HG03108 (cell line): ENCODE data around the gene TFEB.

Experiments used
- ATAC-seq: cut with Tn5 transposase; IDR thresholded peaks from one replicate; pipeline ENCODE4 v1.9.1; 2021; ENCODE audit warnings: moderate library complexity; ENCODE audit not compliant: unreplicated experiment

TFEB gene

DNA sequence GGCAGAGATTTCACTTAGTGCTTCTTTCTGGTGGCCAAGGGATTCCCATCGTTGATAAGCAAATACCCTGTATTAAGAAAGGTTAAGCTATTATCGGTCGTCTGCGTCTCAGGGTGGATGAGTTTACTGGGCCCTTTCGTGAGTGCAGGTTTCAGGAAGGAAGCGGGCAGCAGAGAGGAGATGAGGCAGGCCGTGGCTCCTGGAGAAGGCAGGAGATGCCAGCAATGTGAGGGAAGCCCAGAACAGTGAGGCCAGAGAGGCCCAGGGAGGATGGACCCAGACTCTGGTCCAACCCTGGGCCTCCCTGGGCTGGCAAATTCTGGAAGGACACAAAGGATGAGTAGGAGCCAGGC is 11.2 kb downstream of the TFEB start:
- ATAC-seq = no peak

DNA sequence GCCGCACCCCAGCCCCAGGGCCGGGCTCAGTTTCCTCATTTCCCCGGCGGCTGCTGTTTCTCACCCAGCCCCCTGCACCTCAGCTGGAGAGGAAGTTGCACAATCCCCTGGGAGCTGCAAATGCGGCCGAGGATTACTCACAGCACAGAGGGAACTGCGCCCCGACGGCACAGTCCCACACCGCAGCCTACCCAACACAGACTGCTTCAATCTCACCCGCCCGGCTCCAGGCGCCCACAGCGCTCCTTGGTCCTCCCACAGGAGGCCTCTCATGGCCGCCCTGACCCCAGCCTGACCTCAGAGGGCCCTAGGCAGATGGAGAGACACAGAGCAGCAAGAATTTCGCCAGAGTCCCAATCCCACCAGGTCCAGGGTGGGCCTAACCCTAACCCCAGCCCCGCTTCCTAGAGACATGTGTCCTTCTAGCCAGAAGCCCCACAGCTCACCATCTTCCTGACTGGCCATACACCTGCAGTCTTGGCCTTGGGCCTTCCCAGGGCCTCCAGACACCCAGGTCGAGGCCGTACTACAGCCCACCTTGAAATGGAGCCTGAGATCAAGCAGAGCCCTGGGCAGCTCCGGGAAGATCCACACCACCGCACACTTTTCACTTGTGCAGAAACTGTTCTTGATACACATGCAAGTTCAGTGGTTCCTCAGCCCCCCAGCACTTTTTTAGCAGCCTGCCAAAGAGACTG is 11.7 kb downstream of the TFEB start:
- peak; percentile 57 for ATAC-seq

DNA sequence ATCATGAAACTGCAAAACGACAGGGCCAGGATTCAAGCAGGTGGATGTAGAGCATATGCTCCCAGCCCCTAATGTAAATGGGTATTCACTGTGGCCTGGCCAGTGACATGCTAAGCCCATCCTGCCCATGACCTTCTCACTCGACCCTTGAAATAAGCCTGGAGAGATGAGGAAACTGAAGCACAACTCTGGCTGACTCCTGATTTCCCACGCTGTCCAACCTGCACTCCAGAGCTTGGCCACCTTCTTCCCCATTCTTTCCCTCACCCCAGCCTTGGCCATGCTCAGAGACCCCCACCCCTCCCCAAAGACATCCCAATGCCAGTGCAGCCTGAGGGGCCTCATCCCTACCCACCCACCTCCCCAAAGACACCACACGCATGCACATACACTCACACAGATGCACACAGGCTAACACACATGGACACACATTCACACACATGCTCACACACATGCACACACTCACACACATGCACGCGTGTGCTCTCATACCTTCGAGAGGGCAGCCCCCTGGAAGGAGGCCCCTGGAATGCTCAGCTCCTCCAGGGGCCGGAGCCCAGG is 12.4 kb downstream of the TFEB start:
- no peak for ATAC-seq

DNA sequence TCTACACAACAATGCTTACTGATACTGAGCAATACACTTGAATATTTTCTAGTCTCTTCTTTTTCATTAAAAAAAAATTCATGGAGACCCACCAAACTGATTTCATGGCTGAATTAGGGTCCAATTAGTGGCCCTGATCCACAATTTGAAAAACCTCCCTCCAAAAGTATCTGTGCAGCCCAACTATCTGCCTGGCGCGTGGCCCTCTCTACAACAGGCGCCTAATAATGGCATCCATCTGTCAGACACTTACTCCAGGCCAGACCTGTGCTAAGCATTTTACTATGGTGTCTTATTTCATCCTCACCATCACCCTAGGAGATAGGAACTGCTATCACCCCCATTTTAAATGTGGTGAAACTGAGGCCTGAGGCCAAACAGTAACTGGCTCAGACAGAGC is 14.0 kb downstream of the TFEB start:
- no peak for ATAC-seq

DNA sequence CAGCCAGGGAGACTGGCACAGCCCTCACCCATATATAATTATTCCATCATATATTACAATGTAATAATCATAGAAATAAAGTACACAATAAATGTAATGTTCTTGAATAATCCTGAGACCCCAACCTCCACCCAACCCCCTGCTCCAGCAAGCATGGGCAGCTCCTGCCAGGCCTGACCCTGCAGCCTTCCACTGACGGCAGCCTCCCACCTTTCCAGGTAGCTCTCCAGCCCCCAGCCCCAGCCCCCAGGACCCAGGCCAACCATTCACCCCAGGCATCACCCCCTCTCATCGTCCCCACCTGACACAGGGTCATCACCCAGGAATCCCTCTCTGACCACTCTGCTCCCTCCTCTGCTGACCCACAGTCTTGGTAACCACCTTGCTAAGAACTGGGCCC is 14.6 kb downstream of the TFEB start:
- ATAC-seq = no peak

DNA sequence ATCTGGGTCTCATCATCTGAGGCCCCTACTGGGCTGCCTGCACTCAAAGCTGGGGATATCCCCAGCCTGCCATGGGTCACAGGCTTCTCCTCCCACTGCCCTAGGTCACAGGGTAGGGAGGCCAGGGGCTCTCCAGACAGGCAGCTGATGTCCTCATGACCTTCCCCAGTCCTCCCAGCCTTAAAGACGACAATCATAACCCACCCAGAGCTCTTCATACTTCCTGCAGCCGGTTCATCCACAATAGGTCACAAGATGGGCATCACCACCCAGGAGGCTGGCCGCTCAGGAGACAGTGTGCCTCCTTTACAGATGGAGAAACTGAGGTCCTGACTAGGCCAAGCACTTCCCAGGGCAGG is 15.2 kb downstream of the TFEB start:
- ATAC-seq = peak; percentile 33

DNA sequence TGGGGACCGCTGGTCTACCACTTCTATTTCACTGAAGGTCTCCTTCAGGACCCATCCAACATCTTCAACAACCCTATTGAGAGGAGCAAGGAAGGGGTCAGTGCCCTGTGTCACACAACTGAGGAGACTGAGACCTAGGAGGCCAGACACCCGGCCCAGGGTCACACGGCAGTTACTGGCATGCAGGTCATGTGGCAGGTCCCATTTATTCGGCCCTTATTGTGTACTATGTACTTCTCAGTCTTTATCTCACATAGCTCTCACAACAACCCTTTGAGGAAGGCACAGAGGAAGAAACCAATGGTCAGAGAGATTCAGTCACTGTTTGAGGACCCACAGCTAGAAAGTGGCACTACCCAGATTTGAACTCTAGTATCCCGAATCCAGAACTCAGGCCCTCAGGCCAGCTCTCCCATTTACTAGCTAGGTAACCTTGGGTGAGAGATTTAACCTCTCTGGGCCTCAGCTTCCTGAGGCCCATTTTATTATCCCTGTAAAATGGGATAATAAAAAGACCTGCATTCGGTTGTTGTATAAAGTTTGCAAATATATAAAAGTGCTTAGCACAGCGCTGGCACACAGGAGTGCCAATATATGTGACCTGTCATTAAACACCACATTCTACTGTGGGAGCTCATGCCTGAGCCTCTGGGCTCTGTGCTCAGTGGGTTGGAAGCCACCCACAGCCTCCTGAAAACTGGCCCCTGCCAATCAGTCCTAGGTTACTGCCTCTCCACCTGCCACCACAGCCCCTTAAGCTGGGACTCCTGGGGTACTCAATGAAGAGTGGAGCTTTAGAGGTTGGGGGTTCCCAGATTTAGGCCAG is 15.8 kb downstream of the TFEB start:
- ATAC-seq = no peak

DNA sequence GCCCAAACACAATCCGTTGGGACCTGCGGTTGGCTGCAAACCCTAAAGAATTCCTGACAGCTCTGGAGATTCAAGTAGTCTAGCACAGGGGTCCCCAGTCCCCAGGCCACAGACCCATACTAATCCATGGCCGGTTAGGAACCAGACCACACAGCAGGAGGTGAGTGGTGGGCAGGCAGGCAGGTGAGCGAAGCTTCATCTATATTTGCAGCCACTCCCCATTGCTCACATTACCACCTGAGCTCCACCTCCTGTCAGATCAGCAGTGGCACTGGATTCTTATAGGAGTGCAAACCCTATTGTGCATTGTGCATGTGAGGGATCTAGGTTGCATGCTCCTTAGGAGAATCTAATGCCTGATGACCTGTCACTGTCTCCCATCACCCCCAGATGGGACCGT is 16.6 kb downstream of the TFEB start:
- no peak for ATAC-seq

DNA sequence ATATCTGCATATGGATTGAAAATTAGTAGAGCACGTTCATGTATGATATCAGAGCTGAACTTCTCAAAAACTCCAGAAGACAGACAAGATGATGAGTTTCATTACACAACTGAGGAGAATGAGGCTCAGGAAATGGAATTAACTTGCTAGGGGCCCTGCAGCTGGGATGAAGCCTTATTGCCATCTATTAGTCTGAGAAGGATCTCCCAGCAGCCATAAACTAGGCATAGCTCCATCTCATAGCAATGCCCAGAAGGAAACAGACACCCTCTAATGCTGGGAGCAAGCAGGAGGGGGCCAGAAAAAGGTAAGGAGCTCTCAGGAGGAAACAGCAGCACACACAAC is 18.0 kb downstream of the TFEB start:
- no peak for ATAC-seq

DNA sequence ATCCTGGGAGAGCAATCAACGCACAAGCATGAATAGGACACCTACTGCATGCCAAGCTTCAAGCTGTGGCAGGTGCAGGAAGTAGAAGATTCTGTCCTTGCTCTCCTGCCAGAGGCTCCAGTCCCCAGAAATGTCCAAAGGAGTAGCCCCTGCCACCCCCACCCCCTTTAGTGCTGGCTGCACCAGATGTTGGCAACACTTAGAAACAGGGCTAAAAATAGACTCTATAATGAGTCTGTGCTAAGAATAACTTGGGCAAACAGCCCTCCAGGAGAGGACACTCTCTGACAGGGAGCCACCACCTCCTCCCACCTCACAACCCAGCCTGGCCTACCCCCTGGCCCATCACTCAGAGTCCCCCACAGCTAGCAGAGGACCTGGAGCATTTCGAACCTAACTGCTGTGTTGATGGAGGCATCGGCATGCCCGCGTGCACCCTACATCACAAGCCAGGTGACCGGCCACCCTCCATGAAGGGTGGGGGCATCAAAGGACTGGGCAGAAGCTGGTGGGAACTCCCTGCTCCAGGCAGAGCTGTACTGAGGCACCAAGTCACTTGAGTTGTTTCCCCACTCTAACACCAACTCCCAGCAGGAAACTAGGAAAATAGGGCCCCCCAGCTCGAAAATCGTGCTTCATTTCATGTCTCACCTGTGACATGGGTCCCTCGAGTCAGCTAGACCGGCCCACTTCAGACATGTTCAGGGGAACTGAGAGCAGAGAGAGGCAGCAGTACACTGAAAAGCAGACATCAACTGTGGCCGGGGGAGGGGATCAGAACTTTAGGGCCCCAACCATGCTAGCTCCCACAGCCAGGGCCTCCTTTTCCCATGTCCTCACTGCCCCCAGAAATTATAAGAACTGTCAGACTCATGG is 18.7 kb downstream of the TFEB start:
- ATAC-seq = no peak

DNA sequence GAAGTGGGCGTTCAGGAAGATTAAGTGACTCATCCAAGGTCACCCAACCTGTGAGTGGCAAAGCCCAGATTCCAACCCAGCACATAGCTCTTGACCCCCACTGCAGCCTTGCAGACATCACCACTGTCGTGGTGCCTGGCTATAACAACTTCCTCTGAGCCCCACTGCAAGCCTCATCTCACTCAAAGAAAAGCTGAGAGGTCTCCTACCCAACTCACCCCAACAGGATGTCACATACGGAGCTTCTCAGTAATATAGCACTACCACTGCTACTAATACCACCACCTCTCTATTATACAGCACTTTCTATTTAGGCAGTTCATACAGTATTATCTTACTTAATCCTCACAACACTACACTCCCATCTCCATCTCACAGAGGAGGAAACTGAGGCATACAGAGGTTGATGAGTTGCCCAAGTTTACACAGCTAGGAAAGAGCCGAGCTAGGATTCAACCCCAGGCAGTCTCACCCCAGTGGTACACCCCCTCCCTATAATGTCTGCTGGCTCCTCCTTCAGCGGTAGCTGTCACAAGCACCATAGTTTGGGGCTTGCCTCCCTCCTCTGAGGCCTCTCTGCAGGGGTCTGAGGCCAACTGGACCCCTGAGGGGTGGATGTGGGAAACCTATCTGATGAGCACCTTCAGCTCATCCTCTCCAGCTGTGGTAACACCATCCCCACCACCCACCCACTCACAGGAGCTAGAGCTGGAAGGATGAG is 19.5 kb downstream of the TFEB start:
- no peak for ATAC-seq

DNA sequence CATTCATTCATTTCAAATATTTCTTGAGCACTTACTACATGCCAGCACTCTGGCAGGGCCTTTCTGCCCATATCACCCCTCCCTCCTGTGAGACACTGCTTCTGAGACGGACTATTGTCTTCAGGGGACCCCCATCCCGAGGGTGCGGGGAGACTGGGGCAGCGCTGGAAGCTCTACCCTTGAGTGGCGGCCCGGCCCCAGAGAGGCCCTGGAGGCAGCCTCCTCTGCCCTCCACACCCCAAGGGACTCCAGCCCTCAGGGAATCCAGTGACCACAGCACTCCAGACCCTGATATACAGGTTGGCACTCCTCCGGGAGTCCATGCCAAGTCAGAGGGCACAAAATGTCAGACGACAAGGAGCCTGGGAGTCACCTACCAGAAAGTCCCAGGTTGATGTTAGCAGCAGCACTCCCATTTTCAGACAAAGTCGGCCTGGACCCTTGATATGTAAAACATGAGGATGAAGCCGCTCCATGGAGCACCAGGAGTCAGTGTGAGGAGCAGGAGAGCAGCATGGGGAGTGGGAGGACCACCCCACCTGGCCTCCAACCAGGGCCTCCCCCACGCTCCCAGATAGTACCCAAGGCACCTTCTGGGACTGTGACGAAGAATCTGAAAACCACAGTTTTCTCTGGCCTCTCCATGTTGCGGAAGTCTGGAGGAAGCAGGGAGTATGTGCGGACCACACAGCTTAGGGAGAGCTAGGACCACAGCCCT is 20.7 kb downstream of the TFEB start:
- no peak for ATAC-seq

DNA sequence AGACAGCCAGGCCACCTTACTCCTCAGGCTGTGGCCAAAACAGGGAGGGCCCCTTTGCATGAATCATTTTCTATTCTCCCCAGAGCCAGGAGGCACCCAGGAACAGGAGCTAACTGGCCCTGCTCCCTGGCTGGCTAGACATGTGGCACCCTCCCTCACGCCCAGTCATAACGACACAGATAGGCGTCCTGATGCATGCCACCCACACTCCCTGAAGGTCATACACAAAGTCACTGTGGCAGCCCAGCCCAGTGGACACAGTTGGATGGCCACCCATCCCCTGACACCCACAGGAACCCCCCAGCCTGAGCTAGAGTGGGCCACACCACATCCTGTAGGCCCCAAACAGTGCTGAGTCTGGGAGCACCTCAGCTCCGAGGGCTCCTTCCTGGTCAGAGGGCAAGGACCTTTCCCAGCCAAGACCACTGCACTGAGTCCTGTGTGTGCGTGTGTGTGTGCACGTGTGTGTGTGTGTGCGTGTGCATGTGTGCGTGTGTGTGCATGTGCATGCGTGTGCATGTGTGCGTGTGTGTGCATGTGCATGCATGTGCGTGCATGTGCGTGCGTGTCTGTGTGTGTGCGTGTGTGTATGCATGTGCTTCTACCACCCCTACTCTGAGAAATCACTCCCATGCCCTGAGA is 21.6 kb downstream of the TFEB start:
- peak; percentile 59 for ATAC-seq

DNA sequence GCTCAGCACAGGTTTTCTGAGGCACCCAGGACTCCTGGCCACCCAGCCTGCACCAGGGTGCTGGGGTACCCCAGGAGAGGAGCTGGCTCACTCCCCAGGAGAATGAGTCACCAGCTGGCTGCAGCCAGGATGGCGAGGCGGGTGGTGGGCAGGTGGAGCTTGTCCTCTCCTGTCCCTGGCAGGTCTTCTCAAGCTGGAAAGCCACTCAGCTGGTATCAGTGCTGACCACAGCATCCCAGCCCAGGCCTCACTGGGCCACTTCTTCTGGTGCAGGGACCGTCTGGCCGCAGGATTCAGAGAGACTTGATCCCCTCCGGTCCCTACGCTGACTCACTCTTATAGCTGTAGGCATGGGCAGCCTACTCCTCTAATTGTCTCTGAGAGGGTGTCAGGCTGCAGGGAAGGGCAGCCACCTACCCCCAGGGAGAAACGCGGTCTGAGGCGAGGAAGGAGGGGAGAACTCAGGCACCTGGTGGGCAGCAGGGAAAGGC is 22.2 kb downstream of the TFEB start:
- no peak for ATAC-seq

DNA sequence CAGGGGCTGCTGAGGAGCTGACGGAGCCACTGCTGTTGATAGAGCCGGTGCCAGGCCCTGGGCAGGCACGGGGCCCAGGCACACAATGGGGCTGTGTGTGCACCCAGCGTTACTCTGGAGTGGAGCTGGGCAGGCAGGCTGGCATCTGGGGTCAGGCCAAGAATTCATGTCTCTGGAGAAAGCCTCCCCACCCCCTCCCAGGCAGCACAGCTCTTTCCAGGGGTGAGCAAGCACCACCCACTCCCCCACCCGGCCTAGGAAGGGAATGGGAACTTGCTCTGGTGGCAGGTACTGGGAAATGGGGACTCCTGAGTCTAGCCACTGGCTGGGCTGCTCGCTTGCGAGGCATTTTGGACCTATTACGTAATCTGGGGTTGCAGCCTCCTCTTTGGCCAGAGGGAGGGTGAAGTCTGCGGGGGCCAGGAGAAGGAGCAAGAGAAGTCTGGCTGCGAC is 22.7 kb downstream of the TFEB start:
- no peak for ATAC-seq

DNA sequence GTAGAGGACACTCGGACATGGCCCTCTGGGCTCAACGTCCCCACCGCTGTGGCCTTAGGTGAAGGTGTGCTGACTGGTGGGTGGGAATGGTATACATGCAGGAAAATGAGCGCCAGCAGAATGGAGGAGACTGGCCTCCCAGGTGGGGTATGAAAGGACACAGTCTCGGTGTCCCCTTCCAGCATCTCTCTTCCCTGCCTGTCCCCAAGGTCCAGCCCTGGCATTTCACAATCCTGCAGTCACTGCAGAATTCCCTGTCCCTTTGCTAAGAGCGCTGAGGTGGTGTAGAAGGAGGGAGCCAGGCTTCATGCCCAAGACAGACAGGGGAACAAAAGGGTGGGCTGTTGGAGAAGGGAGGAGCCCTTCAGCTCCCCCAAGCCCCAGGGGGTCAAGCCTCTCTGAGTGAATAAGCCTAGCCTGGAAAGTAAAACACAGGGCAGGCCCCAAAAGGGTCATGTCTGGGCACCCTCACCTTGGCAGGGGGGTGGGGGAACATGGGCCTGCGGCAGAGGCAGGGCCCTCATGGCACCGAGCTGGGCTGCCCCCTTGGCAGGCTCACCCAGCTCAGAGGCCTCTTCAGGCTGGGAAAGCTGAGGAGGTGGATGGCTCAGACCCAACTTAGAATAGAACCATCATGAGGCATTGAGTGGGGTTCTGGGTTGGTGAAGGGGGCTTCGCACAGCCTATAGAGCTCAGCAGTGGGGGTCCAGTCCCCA is 23.9 kb downstream of the TFEB start:
- no peak for ATAC-seq

DNA sequence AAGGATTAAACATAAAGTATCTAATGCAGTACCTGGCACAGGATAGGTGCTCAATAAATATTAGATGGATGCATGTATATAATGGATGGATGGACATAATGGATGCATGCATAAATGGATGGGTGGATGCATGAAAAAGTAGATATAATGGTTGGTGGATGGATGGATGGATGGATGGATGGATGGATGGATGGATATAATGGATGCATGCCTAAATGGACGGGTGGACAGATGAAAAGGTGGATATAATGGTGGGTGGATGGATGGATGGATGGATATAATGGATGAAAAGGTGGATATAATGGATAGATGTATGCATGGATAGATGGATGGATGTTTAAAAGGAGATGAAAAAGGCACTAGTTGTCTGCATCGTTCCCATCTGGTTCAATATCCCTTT is 26.0 kb downstream of the TFEB start:
- ATAC-seq = no peak

DNA sequence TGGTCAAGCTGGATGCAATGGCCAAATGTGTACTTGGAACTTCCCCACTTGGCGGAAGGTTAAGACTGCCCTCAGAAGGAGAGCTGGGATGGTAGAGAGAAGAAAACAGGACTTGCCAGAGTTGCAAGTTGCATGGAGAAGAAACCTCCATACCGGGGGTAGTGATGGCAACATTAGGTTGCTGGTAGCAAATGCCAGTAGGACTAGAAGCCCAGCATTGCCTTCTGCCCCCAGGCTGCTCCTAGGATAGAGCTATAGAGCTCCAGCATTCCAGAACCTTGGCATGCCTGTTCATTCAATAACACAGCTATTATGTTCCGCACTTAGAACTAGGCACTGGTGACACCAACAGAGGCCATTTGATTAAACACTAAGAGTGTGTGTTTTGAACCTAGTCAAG is 26.6 kb downstream of the TFEB start:
- no peak for ATAC-seq
